ENCODE measurements around the gene EDRF1.

The EDRF1 gene

DNA sequence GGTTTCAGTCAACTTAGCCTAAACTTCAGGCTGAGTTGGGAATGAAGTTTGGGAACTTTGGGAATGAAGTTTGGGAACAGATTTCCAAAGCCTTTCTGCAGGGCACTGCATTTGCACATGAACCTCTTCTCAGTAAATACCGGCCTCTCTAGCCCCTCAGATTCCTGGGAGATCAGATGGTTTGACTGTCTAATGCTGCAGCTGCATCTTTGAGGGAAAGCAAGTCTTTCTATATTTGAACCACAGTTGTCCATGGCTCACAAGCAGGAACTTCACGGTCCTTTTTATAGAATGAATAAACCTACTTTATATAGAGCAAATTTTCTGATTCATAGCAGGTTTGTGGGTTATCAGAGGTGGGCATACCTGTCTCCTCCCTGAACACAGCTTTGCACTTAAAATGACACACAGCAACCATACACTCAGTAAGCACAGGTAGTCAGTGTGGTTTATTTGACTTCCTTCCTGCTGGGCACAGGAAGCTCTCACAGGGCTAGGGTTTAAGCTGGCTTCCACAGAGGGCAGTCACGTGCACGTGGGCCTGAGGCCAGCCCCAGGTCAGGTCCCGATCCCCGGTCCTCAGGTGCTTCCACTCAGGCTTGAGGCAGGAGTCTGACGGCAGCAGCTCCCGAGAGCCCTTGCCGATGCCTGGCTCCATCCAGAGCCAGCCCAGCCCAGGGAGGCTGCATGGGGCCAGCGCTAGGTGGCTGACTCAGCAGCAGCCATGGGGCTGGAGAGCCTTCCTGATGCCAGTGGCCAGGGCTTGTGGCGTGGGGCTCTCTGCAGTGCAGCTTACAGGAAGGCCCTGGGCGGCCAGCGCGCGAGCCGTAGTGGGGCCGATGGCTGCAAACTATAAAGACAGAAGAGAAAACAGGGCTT, 68.9 kb downstream of the EDRF1 start:
- no peak for DNase-seq

- DNase-seq, result no peak
These were observed 73.1 kb downstream of the EDRF1 start for GRCh38 chr10:125792342-125793300.

- no peak for DNase-seq
These were observed 75.6 kb downstream of the EDRF1 start for GRCh38 chr10:125795128-125795527.

DNA sequence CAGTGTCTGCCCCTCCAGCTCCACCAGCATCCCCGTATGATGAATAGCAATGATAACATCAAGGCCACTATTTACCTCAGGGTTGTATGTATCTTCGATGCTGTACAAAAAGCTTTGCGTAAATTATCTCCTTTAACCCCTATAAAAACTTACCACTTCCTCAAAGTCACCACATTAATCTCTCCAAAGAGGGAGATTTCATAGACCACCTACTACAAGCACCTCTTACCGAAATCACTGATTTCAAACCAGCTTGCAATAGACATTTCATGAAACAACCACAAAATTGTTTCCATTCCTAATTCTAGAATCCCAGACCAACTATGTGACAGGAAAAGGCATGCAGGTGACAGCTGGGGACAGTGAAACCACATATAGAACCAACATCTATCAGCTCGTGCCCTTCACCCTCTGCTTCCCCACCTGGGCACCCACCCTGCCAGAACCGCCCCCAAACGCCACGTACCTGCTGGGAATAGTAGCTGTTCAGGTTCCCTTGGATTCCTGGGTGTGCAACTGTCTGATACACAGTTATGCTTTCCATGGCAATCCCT, 76.2 kb downstream of the EDRF1 start:
- DNase-seq, result no peak

GRCh38 chr10:125797424-125797823, 77.9 kb downstream of the EDRF1 start:
- no peak for DNase-seq

GRCh38 chr10:125797994-125798662, 78.6 kb downstream of the EDRF1 start:
- no peak for DNase-seq

DNA sequence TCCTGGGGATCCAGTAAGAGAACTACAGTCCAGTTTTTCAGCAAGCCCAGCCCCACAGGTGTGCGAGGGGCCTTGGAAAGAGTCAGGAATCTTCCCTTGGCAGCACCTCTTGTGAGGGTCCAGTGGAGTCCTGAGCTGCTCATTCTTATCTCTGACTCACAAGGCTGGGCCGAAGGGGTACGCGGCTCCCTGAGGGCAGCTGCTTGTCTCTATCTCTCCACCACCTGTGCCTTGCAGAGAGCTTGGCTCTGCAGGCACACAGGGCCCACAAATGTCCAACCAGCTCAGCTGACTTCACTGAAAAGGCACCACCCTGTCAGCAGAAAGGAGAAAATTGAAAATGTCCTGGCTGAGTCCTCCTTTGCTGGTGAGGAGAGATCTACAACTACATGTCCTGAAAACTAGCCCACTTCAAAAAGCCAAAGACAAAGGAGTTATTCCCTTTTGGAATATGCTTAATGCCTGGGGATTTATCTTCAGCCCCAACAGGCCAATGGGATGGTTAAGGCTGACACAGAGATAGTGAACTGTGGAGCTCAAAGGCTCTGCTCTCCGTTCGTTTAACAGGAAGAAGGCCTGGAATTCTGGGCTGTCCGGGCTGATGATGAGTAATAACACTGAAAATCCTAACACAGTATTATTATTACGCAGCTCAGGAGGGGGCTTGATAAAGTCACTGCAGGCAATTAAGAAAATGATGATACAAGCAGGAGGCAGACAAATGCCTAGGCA, 80.1 kb downstream of the EDRF1 start:
- DNase-seq, result no peak

GRCh38 chr10:125801574-125801973, 82.1 kb downstream of the EDRF1 start:
- no peak for DNase-seq

- peak; percentile 12 for DNase-seq
These were observed 82.6 kb downstream of the EDRF1 start for GRCh38 chr10:125802131-125802530.

DNA sequence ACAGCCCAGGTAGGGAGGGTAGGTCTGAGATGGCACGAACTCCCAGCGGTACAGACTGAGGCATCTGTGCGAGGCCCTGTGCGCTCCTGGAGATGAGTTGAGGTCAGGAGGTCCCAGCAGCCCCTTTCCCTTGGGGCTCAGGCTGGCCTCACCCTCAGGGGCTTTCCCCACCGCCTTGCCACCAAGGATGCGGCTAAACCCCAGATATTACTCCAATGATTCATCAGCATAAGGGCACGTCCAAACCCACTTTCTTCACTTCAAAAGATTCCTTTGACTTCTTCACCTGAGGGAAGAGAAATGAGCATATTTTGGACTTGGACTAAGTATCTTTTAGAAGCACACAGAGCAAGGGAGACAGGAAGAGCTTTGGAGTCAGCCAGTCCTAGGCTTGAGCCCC, 83.2 kb downstream of the EDRF1 start:
- no peak for DNase-seq

GRCh38 chr10:125808047-125808446, 88.5 kb downstream of the EDRF1 start:
- no peak for DNase-seq

DNA sequence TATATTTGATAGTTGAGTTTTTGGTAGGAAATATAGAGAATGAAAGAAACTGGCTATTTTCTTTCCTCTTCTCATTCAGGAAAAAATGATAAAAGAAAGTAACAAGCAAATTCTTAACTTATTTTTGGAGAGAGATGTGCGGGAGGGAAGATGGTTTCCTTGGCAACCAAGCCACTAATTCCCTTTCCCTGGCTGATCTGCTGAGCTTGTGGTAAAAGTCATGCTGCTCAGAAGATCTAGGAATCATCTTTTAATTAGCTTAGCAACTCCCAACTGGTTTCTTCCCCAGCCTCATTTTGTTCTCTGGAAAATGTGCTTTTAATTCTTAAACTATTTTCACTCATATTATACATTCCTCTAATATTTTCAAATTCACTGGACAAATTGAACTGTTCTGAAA, 91.7 kb downstream of the EDRF1 start:
- no peak for DNase-seq

DNA sequence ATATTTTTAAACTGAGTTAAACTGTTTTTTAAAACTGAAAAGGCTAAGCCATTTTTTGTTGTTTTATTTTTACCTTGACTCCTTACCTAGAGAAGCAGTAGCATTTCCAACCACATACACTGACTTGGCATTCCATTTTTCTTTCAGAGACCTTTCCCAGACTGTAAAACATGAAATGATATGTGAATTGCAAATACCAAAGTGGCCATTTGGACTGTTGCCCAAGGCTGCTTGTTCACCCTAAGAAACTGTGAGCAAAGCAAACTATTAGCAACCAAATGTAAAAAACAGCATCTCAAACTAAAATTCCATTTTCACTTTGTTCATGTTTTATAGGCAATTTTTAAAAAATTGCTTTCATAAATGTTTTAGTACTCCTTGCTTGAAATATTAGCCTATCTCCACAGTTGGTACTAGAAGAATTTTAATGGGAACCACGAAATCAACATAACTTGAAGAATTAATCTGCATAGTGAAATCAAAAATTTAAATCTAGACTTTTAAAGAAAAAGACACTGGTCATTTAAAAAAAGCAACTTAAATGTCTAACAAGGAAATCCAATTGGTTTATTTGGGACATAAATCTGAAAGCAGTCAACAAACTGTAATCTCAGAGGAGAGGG, 92.7 kb downstream of the EDRF1 start:
- DNase-seq, result no peak

All from NCI-H2171 (cell line).